GM12873 (cell line): ENCODE measurements around the gene SRGAP1.

ENCODE experiments used
- TF ChIP-seq, protein P1 (sequence below): IDR thresholded peaks from 2 replicates; pipeline ENCODE4 v1.5.1; 2012; ENCODE audit warnings: low read depth, mild to moderate bottlenecking, moderate library complexity, low read length, control low read depth; ENCODE audit not compliant: insufficient read depth; ENCODE audit errors: missing control alignments

Gene SRGAP1

GRCh38 chr12:64082866-64083268, 238.4 kb downstream of the SRGAP1 start:
- TF ChIP-seq, protein P1, sequence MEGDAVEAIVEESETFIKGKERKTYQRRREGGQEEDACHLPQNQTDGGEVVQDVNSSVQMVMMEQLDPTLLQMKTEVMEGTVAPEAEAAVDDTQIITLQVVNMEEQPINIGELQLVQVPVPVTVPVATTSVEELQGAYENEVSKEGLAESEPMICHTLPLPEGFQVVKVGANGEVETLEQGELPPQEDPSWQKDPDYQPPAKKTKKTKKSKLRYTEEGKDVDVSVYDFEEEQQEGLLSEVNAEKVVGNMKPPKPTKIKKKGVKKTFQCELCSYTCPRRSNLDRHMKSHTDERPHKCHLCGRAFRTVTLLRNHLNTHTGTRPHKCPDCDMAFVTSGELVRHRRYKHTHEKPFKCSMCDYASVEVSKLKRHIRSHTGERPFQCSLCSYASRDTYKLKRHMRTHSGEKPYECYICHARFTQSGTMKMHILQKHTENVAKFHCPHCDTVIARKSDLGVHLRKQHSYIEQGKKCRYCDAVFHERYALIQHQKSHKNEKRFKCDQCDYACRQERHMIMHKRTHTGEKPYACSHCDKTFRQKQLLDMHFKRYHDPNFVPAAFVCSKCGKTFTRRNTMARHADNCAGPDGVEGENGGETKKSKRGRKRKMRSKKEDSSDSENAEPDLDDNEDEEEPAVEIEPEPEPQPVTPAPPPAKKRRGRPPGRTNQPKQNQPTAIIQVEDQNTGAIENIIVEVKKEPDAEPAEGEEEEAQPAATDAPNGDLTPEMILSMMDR: no peak

- TF ChIP-seq, protein P1: no peak
Measured at GRCh38 chr12:64083285-64084210, 239.0 kb downstream of the SRGAP1 start.

DNA sequence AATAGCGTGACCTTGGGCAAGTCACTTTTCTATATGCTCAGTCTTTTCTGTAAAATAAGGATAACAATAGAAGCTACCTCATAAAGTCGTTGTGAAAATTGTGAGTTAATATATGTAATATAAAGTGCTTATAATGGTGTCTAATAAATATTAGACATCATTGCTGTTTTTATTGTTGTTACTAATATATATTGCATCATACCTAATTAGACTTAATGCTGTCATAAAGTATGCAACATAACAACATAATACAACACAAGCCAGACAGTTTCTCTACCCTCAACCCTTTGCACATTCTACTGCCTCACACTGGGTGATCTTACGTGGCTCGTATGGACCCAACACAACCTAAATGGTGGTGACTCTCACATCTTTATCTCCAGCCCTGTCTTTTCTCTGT, 240.7 kb downstream of the SRGAP1 start:
- TF ChIP-seq, protein P1: no peak

DNA sequence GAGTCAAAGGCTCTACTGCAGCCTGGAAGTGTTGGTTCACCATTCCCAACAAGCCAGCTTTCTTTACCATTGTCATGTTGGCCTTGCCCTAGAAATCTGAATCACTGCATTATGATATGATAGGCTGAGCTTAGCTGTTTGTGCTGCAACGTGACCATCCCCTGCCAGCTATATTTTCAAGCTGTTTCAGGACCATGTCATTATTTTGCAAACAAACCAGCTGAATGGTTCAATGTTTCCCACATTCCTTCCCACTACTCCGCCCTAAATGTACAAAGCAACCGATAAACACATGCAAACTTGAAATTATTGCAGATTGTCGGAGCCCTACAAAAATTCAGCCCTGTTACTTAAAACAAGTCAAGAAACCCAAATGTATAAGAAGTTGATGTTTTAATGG, 241.5 kb downstream of the SRGAP1 start:
- TF ChIP-seq, protein P1: no peak

DNA sequence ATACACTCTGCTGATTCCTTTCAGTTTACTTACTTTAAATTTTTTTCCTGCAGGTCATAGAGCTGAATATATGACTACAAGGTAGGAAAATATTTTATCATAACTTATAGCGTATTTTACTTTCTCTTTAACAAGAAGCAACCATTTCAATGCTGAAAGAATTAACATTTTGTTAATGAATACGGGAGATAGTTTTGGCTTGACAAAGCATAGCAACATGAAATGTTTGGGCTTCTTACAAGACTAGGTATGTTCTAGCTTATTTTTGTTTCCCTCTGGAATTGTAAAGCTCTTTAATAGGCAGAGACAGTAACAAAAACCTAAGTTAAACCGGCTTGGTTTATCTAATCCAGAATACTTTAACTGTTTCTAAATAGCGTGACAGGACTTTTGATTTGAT, 242.4 kb downstream of the SRGAP1 start:
- TF ChIP-seq, protein P1: no peak

- TF ChIP-seq, protein P1: no peak
Measured at GRCh38 chr12:64087761-64088160, 243.3 kb downstream of the SRGAP1 start.

- TF ChIP-seq, protein P1: no peak
Measured at GRCh38 chr12:64088431-64089349, 244.2 kb downstream of the SRGAP1 start.
